ENCODE results near the gene CFAP119. TPM values are rescaled to one million over a fixed set of nuclear protein-coding genes. Genes with fewer than 3 reads are reported as not detected.
"Not testable (repeated sequence)": the region's sequence is repeated elsewhere in the genome, so short reads cannot be mapped to it uniquely, and the experiment has no call there.

The CFAP119 gene
- total RNA-seq (1 to 10 TPM in 3 of 4 donors, under 1 TPM in 1; 0.82 to 2.8 (median 1.7) TPM), polyA plus RNA-seq (10 to 100 TPM in 1 of 3 donors, 1 to 10 TPM in 1, not detected in 1; 3.7 to 11.9 TPM)

- 0 to 1% methylated on average over 60 of the region's 60 CpGs for WGBS, 2 donors
- H3K36me3 ChIP-seq = peaks cover 32 to 43% (median 36%) of the 10 kb centered on the region in 4 donors
- intact Hi-C loops (cut with DNase I) = loop anchor here (2.0 to 5.0 kb wide), 2 partner anchors 13 to 130 kb away; partner anchors contain the start of genes BCL7C and PHKG2
These were observed at the start of gene CFAP119, which contains the start of gene RNF40 for GRCh38 chr16:30761928-30762902. CFAP119 (minus strand) TSS chr16:30762062; CDS start chr16:30761748, 314 bp downstream. RNF40 (plus strand) TSS chr16:30762322; CDS start chr16:30762546, 224 bp downstream.

GRCh38 chr16:30809675-30810074 is 47.8 kb upstream of the CFAP119 start:
- DNase-seq; intact Hi-C loops (cut with DNase I); H3K36me3 ChIP-seq; H3K27me3 ChIP-seq; H3K9me3 ChIP-seq; H3K4me3 ChIP-seq; H3K27ac ChIP-seq: not testable (repeated sequence)
- WGBS, 2 donors = 79 to 86% methylated on average over 5 of the region's 5 CpGs
- H3K4me1 ChIP-seq = peaks cover 0 to 31% (median 22%) of the 10 kb centered on the region in 4 donors

More at GRCh38 chr16:30761928-30762902, at the start of gene CFAP119, which contains the start of gene RNF40:
- TF ChIP-seq, protein P1, sequence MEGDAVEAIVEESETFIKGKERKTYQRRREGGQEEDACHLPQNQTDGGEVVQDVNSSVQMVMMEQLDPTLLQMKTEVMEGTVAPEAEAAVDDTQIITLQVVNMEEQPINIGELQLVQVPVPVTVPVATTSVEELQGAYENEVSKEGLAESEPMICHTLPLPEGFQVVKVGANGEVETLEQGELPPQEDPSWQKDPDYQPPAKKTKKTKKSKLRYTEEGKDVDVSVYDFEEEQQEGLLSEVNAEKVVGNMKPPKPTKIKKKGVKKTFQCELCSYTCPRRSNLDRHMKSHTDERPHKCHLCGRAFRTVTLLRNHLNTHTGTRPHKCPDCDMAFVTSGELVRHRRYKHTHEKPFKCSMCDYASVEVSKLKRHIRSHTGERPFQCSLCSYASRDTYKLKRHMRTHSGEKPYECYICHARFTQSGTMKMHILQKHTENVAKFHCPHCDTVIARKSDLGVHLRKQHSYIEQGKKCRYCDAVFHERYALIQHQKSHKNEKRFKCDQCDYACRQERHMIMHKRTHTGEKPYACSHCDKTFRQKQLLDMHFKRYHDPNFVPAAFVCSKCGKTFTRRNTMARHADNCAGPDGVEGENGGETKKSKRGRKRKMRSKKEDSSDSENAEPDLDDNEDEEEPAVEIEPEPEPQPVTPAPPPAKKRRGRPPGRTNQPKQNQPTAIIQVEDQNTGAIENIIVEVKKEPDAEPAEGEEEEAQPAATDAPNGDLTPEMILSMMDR (IDR thresholded peaks at IDR 0.05) = no peak
- TF ChIP-seq POLR2AphosphoS5 (IDR thresholded peaks at IDR 0.05) (peak; percentile 94 to 98 (median 98)), EP300 (IDR thresholded peaks at IDR 0.05) (peak in 1 of 4 donors; percentile 31), POLR2A (IDR thresholded peaks at IDR 0.05) (peak; percentile 90 to 91)
- Histone ChIP-seq H3K4me1 (peaks cover 0 to 33% (median 31%) of the 10 kb centered on the region in 4 donors), H3K27ac (peak within 1 kb of the TSS; percentile 89 to 96 (median 92)), H3K27me3 (no peaks in the 10 kb centered on the region), H3K4me3 (peak within 1 kb of the TSS; percentile 75 to 95 (median 84)), H3K9me3 (no peaks in the 10 kb centered on the region)
- peak; percentile 99 for DNase-seq

- H3K27ac ChIP-seq; intact Hi-C loops (cut with DNase I); H3K27me3 ChIP-seq; DNase-seq; H3K36me3 ChIP-seq; H3K4me3 ChIP-seq; H3K9me3 ChIP-seq: not testable (repeated sequence)
- peaks cover 0 to 27% (median 21%) of the 10 kb centered on the region in 4 donors for H3K4me1 ChIP-seq
- whole genome bisulfite sequencing, 2 donors = 32 to 66% methylated on average over 5 of the region's 5 CpGs
These were observed 47.1 kb upstream of the CFAP119 start for GRCh38 chr16:30808890-30809426.

GRCh38 chr16:30808146-30808545 is 46.3 kb upstream of the CFAP119 start:
- intact Hi-C loops (cut with DNase I) = no loop called here
- WGBS, 2 donors = 78 to 94% methylated on average over 5 of the region's 5 CpGs
- Histone ChIP-seq H3K9me3 (no peaks in the 10 kb centered on the region), H3K36me3 (no peaks in the 10 kb centered on the region), H3K4me1 (peaks cover 0 to 22% (median 18%) of the 10 kb centered on the region in 4 donors), H3K27me3 (no peaks in the 10 kb centered on the region), H3K4me3 (no peak overlapping the region), H3K27ac (no peak overlapping the region)
- TF ChIP-seq EP300 (IDR thresholded peaks at IDR 0.05) = no peak
- TF ChIP-seq, protein P1 (IDR thresholded peaks at IDR 0.05) = no peak
- TF ChIP-seq POLR2A (IDR thresholded peaks at IDR 0.05) = no peak
- TF ChIP-seq POLR2AphosphoS5 (IDR thresholded peaks at IDR 0.05) = no peak
- no peak for DNase-seq

DNA sequence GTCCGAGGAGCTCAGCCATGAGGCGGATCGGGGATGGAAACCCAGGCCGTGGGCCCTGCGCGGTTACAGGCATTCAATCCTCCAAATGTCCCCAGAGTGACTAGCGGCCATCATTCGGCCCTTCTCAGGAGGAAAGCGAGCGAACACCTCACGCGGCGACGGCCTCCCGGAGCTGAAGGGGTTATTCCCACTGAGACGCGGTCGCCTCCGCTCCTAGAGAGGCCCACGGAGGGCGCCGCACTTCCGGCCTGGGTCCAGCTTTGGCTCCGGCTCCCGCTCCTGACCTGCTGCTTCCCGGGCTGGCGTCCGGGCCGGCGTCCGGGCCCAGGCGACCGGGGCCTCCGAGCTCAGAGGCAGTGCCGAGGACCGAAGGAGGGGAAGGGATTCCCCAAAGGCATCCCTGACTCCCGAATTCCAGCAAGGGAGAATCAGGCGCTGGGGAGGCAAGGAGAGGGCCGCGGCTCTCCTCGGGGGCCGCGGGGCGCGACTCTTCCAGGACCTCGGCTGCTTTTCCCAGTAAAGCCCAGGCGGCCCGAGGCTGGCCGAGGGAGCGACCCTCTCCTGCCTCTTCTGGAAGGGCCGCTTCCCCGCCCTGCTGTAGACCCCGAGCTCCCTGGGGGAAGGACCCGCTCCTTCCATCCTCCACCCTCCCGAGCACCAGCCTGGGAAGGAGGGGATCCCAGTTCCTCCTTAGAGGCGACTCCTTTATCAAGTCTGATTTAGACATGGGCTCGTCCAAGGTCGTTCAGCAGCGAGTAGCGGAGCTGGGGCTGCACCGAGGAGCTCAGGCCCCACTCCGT is 43.7 kb upstream of the CFAP119 start:
- intact Hi-C loops (cut with DNase I) = loop anchor here (1.0 kb wide), 1 partner anchor 18 kb away; the partner anchor contains the start of gene ZNF629
- Histone ChIP-seq H3K4me3 (peak overlapping the region; percentile 67 to 89 (median 76)), H3K27ac (peak overlapping the region; percentile 91 to 96 (median 93)), H3K9me3 (no peaks in the 10 kb centered on the region), H3K36me3 (no peaks in the 10 kb centered on the region), H3K4me1 (peaks cover 0 to 22% (median 18%) of the 10 kb centered on the region in 4 donors), H3K27me3 (no peaks in the 10 kb centered on the region)
- whole genome bisulfite sequencing, 2 donors = 1 to 2% methylated on average over 62 of the region's 62 CpGs
- peak; percentile 95 for DNase-seq
- TF ChIP-seq EP300 (IDR thresholded peaks at IDR 0.05) = peak in 1 of 4 donors; percentile 40
- TF ChIP-seq, protein P1 (IDR thresholded peaks at IDR 0.05) = no peak
- TF ChIP-seq POLR2AphosphoS5 (IDR thresholded peaks at IDR 0.05) = peak; percentile 95 to 98 (median 97)
- TF ChIP-seq POLR2A (IDR thresholded peaks at IDR 0.05) = peak; percentile 95 to 97

All from sigmoid colon (tissue), 7 donors.